GM12878 (cell line): Measurements from ENCODE around the gene ATG13. TPM values are rescaled to one million over a fixed set of nuclear protein-coding genes. Genes with fewer than 3 reads are reported as not detected.

Experiments
- ATAC-seq: fragments of 200-7000 bp; cut with Tn5 transposase; 3 replicates; pipeline ENCODE4 v1.9.1; 2020; ENCODE audit warnings: mild to moderate bottlenecking, moderate library complexity
- BruUV-seq: library from RNA; stranded (reverse); fragments of 400-500 nt; replicated peaks from 2 replicates; lab custom pipeline; 2021; lab: Mats Ljungman, UMichigan
- CTCF ChIA-PET: fragments of 300-600 bp; sonication (Branson Sonifier 250); formaldehyde crosslinking; extraction: SDS; loops from one replicate; lab custom pipeline; 2021; ENCODE audit warnings: inconsistent platforms; lab: Yijun Ruan, JAX
- POLR2A ChIA-PET: fragments of 350-600 bp; formaldehyde crosslinking; extraction: SDS; loops from one replicate; lab custom pipeline; 2021; ENCODE audit warnings: inconsistent platforms; lab: Charles Lee
- RAD21 ChIA-PET: fragments of 300-600 bp; sonication (Branson Sonifier 250); formaldehyde crosslinking; loops from one replicate; lab custom pipeline; 2023; ENCODE audit warnings: antibody characterized with exemption; ENCODE audit not compliant: unreplicated experiment; lab: Charles Lee
- SMC1A ChIA-PET: fragments of 300-600 bp; sonication (Branson Sonifier 250); formaldehyde crosslinking; loops from one replicate; lab custom pipeline; 2023; ENCODE audit not compliant: unreplicated experiment, uncharacterized antibody; lab: Charles Lee
- DNase-seq: peaks from one replicate; pipeline ENCODE4 v3.0.0-alpha.2; 2011; ENCODE audit warnings: low read depth, low spot score
- FAIRE-seq: peaks from 3 replicates; lab custom pipeline; 2011; peaks lifted over from hg19 to GRCh38; lab: Jason Lieb, UNC
- H2AFZ ChIP-seq: 2 replicates; pipeline ENCODE4 v1.6.0; 2011; ENCODE audit warnings: low read depth, low read length, control low read depth; ENCODE audit not compliant: control insufficient read depth
- H3K27ac ChIP-seq: 2 replicates; pipeline ENCODE4 v1.5.1; 2011; ENCODE audit warnings: control low read depth; ENCODE audit not compliant: control insufficient read depth, insufficient read depth
- H3K27me3 ChIP-seq, 2 experiments: replicated peaks in 1 of 2; 2 replicates each; pipeline versions ENCODE4 v1.6.0 to v1.6.1; 2011; ENCODE audit warnings: low read length in 1 of 2; ENCODE audit not compliant: control insufficient read depth in 2 of 2, insufficient read depth in 2 of 2
- H3K36me3 ChIP-seq, 2 experiments: 2 replicates each; pipeline ENCODE4 v1.5.1; 2011; ENCODE audit warnings: low read length in 1 of 2; ENCODE audit not compliant: control insufficient read depth in 2 of 2, insufficient read depth in 2 of 2
- H3K4me1 ChIP-seq: 2 replicates; pipeline ENCODE4 v1.6.1; 2011; ENCODE audit warnings: mild to moderate bottlenecking, low read length, moderate library complexity, mixed read lengths; ENCODE audit not compliant: control insufficient read depth, insufficient read depth
- H3K4me2 ChIP-seq: 2 replicates; pipeline ENCODE4 v1.6.0; 2011; ENCODE audit warnings: control low read depth; ENCODE audit not compliant: control insufficient read depth, insufficient read depth
- H3K4me3 ChIP-seq: fragments of 200-600 bp; sonication (generic); 2 replicates; pipeline ENCODE4 v1.5.1; 2016
- H3K79me2 ChIP-seq: 2 replicates; pipeline ENCODE4 v1.6.0; 2011; ENCODE audit warnings: low read length; ENCODE audit not compliant: control insufficient read depth, insufficient read depth
- H3K9ac ChIP-seq: 2 replicates; pipeline ENCODE4 v1.8.0; 2011; ENCODE audit warnings: low read length, control low read depth, mixed read lengths; ENCODE audit not compliant: control insufficient read depth, insufficient read depth
- H3K9me3 ChIP-seq: replicated peaks from 3 replicates; pipeline ENCODE4 v1.5.1; 2011; ENCODE audit warnings: mild to moderate bottlenecking, low read length; ENCODE audit not compliant: control insufficient read depth, insufficient read depth
- H4K20me1 ChIP-seq: 2 replicates; pipeline ENCODE4 v1.6.0; 2011; ENCODE audit not compliant: control insufficient read depth, insufficient read depth
- ETV6 ChIP-seq, 2 experiments: fragments of 450-650 bp in 1 of 2; IDR thresholded peaks in 1 of 2; conservative IDR thresholded peaks in 1 of 2; 2 replicates each; pipeline ENCODE4 v1.6.1; 2014; ENCODE audit warnings: antibody characterized with exemption in 1 of 2, borderline replicate concordance in 1 of 2, low read depth in 1 of 2, mild to moderate bottlenecking in 1 of 2, moderate library complexity in 1 of 2
- HSF1 ChIP-seq: fragments of 150-350 bp; IDR thresholded peaks from 2 replicates; pipeline ENCODE4 v1.6.1; 2014; ENCODE audit warnings: mild to moderate bottlenecking, low read depth, low read length
- MEF2A ChIP-seq: IDR thresholded peaks from 2 replicates; pipeline ENCODE4 v1.6.1; 2011; ENCODE audit warnings: low read depth, mild to moderate bottlenecking, low read length, moderate library complexity; ENCODE audit not compliant: insufficient read depth
- MLLT1 ChIP-seq: fragments of 450-650 bp; IDR thresholded peaks from 2 replicates; pipeline ENCODE4 v1.6.1; 2016; ENCODE audit warnings: mild to moderate bottlenecking
- POLR2AphosphoS5 ChIP-seq: IDR thresholded peaks from 2 replicates; pipeline ENCODE4 v1.6.1; 2011; ENCODE audit warnings: mild to moderate bottlenecking, low read length, inconsistent platforms
- SMAD1 ChIP-seq: fragments of 450-650 bp; IDR thresholded peaks from 2 replicates; pipeline ENCODE4 v1.6.1; 2018; ENCODE audit warnings: mild to moderate bottlenecking, low read depth; ENCODE audit not compliant: partially characterized antibody
- TCF7 ChIP-seq: IDR thresholded peaks from 2 replicates; pipeline ENCODE4 v1.6.1; 2014; ENCODE audit warnings: antibody characterized with exemption, borderline replicate concordance
- ZNF384 ChIP-seq: IDR thresholded peaks from 2 replicates; pipeline ENCODE4 v1.6.1; 2012; ENCODE audit warnings: low read depth, mild to moderate bottlenecking, low read length, improper control_type of control experiment, borderline replicate concordance
- WGBS: methylation state at CpG from one replicate; pipeline ENCODE4 v1.1.6; 2016; ENCODE audit warnings: low lambda C conversion rate; ENCODE audit not compliant: insufficient replicate concordance, insufficient coverage; ENCODE audit errors: missing lambda C conversion rate; 5-methylcytosine and 5-hydroxymethylcytosine counted together
- in situ Hi-C: fragments of 300-500 bp; cut with MboI; formaldehyde crosslinking; loops from 9 replicates; pipeline ENCODE4 v1.14.3; 2018; ENCODE audit warnings: mixed read lengths
- intact Hi-C: fragments of 100-400 bp; cut with micrococcal nuclease; formaldehyde crosslinking; loops from one replicate; pipeline ENCODE4 v1.14.2; 2022; ENCODE audit not compliant: unreplicated experiment
- polyA plus RNA-seq, 11 experiments: library from polyadenylated mRNA; depleted of rRNA in 4 of 11; unstranded in 6 of 11; stranded (reverse) in 5 of 11; fragments of >200 nt; fragmentation: Nextera tagmentation in 4 of 11; fragmentation: Illumina TruSeq in 1 of 11; extraction: Ambion mirVana in 4 of 11; extraction: Trizol in 1 of 11; gene quantifications; 1 replicate in 1 of 11; 2 replicates in 10 of 11; pipeline versions ENCODE4 v1.2.1 to v1.2.3, GENCODE V29; 2011 to 2016; ENCODE audit warnings: inconsistent platforms in 2 of 11, missing spikeins in 2 of 11, low read depth in 1 of 11
- total RNA-seq, 4 experiments: library from RNA; depleted of rRNA in 3 of 4; stranded (reverse); fragments of >200 nt in 3 of 4; fragmentation: Illumina TruSeq in 1 of 4; extraction: Trizol in 1 of 4; gene quantifications; 2 replicates each; pipeline versions ENCODE4 v1.2.1 to v1.2.3, GENCODE V29; 2013 to 2021

ATG13 gene
- total and polyA plus RNA-seq, 10 of the 15 experiments (the other 5 are each of a cell fraction or from before 2014, with no cell fraction given), result 10.9 to 61.6 (median 50.9) TPM

- no peak for TF ChIP-seq HSF1
These were observed 23.6 kb upstream of the ATG13 start, which contains the start of gene AMBRA1 (continued) for GRCh38 chr11:46593550-46594373.

- in situ Hi-C loops, result no loop called here
- no peaks in the 10 kb centered on the region for H4K20me1 ChIP-seq
- H3K79me2 ChIP-seq, result peaks cover 38% of the 10 kb centered on the region
- no peaks in the 10 kb centered on the region for H3K27me3 ChIP-seq
- H3K27ac ChIP-seq, result peak overlapping the region; percentile 61
- ChIA-PET CTCF (interaction anchor here (0.6 to 2.7 kb wide), 7 partner anchors 17 to 675 kb away, joined by 3 to 14 read pairs (median 5); partner anchors contain the start of genes ARHGAP1, ATG13, HARBI1 and ZNF408), RAD21 (interaction anchor here (0.8 to 1.7 kb wide), 9 partner anchors 15 to 216 kb away, joined by 3 to 11 read pairs (median 3); partner anchors contain the start of genes ATG13 and HARBI1), POLR2A (interaction anchor here (0.5 to 1.6 kb wide), 9 partner anchors 12 to 1256 kb away, joined by 3 to 8 read pairs (median 4); partner anchors contain the start of genes ARHGAP1, ATG13, HARBI1 and SPI1), SMC1A (interaction anchor here (1.0 to 1.9 kb wide), 6 partner anchors 14 to 39 kb away, joined by 3 to 18 read pairs (median 4); no protein-coding TSS in a partner anchor)
- peak overlapping the region; percentile 86 for H2AFZ ChIP-seq
- H3K9ac ChIP-seq, result peak overlapping the region; percentile 57
- intact Hi-C loops, result no loop called here
- no peaks in the 10 kb centered on the region for H3K4me1 ChIP-seq
- H3K9me3 ChIP-seq, result no peaks in the 10 kb centered on the region
- H3K4me3 ChIP-seq, result peak overlapping the region; percentile 92
- FAIRE-seq (no peak), DNase-seq (no peak), ATAC-seq (no peak; the same call in 2 of the 3 replicates)
- peak overlapping the region; percentile 51 for H3K4me2 ChIP-seq
- TF ChIP-seq POLR2AphosphoS5, result no peak
- no peak for TF ChIP-seq MEF2A
- 0 out of 4 replicates have a peak, but pooled peaks of 1 of the 2 experiments have one; percentile 4 for TF ChIP-seq ETV6 (conservative IDR thresholded peaks at IDR 0.05 in 1 of 2, IDR thresholded peaks at IDR 0.05 in 1 of 2; ENCODE audit: borderline replicate concordance in 1 of 2, low read depth in 1 of 2)
- no peak for TF ChIP-seq ZNF384
- TF ChIP-seq SMAD1, result peak; percentile 0
- TF ChIP-seq TCF7, result no peak
- no peak for TF ChIP-seq MLLT1
- H3K36me3 ChIP-seq, result no peaks in the 10 kb centered on the region
- WGBS, result 5% methylated on average over 3 of the region's 3 CpGs
- BruUV-seq, result no TSS peak
These were observed 23.0 kb upstream of the ATG13 start for GRCh38 chr11:46594374-46594700.
